GM12878 (cell line): ENCODE results near the gene DNAJC17. TPM values are rescaled to one million over a fixed set of nuclear protein-coding genes. Genes with fewer than 3 reads are reported as not detected.

Source experiments
- ATAC-seq: fragments of 200-7000 bp; cut with Tn5 transposase; 3 replicates; pipeline ENCODE4 v1.9.1; 2020; ENCODE audit warnings: mild to moderate bottlenecking, moderate library complexity
- BruUV-seq: library from RNA; stranded (reverse); fragments of 400-500 nt; replicated peaks from 2 replicates; lab custom pipeline; 2021; lab: Mats Ljungman, UMichigan
- CTCF ChIA-PET: fragments of 300-600 bp; sonication (Branson Sonifier 250); formaldehyde crosslinking; extraction: SDS; loops from one replicate; lab custom pipeline; 2021; ENCODE audit warnings: inconsistent platforms; lab: Yijun Ruan, JAX
- POLR2A ChIA-PET: fragments of 350-600 bp; formaldehyde crosslinking; extraction: SDS; loops from one replicate; lab custom pipeline; 2021; ENCODE audit warnings: inconsistent platforms; lab: Charles Lee
- RAD21 ChIA-PET: fragments of 300-600 bp; sonication (Branson Sonifier 250); formaldehyde crosslinking; loops from one replicate; lab custom pipeline; 2023; ENCODE audit warnings: antibody characterized with exemption; ENCODE audit not compliant: unreplicated experiment; lab: Charles Lee
- SMC1A ChIA-PET: fragments of 300-600 bp; sonication (Branson Sonifier 250); formaldehyde crosslinking; loops from one replicate; lab custom pipeline; 2023; ENCODE audit not compliant: unreplicated experiment, uncharacterized antibody; lab: Charles Lee
- DNase-seq: peaks from one replicate; pipeline ENCODE4 v3.0.0-alpha.2; 2011; ENCODE audit warnings: low read depth, low spot score
- FAIRE-seq: peaks from 3 replicates; lab custom pipeline; 2011; peaks lifted over from hg19 to GRCh38; lab: Jason Lieb, UNC
- H2AFZ ChIP-seq: 2 replicates; pipeline ENCODE4 v1.6.0; 2011; ENCODE audit warnings: low read depth, low read length, control low read depth; ENCODE audit not compliant: control insufficient read depth
- H3K27ac ChIP-seq: 2 replicates; pipeline ENCODE4 v1.5.1; 2011; ENCODE audit warnings: control low read depth; ENCODE audit not compliant: control insufficient read depth, insufficient read depth
- H3K27me3 ChIP-seq, 2 experiments: replicated peaks in 1 of 2; 2 replicates each; pipeline versions ENCODE4 v1.6.0 to v1.6.1; 2011; ENCODE audit warnings: low read length in 1 of 2; ENCODE audit not compliant: control insufficient read depth in 2 of 2, insufficient read depth in 2 of 2
- H3K36me3 ChIP-seq, 2 experiments: 2 replicates each; pipeline ENCODE4 v1.5.1; 2011; ENCODE audit warnings: low read length in 1 of 2; ENCODE audit not compliant: control insufficient read depth in 2 of 2, insufficient read depth in 2 of 2
- H3K4me1 ChIP-seq: 2 replicates; pipeline ENCODE4 v1.6.1; 2011; ENCODE audit warnings: mild to moderate bottlenecking, low read length, moderate library complexity, mixed read lengths; ENCODE audit not compliant: control insufficient read depth, insufficient read depth
- H3K4me2 ChIP-seq: 2 replicates; pipeline ENCODE4 v1.6.0; 2011; ENCODE audit warnings: control low read depth; ENCODE audit not compliant: control insufficient read depth, insufficient read depth
- H3K4me3 ChIP-seq: fragments of 200-600 bp; sonication (generic); 2 replicates; pipeline ENCODE4 v1.5.1; 2016
- H3K79me2 ChIP-seq: 2 replicates; pipeline ENCODE4 v1.6.0; 2011; ENCODE audit warnings: low read length; ENCODE audit not compliant: control insufficient read depth, insufficient read depth
- H3K9ac ChIP-seq: 2 replicates; pipeline ENCODE4 v1.8.0; 2011; ENCODE audit warnings: low read length, control low read depth, mixed read lengths; ENCODE audit not compliant: control insufficient read depth, insufficient read depth
- H3K9me3 ChIP-seq: replicated peaks from 3 replicates; pipeline ENCODE4 v1.5.1; 2011; ENCODE audit warnings: mild to moderate bottlenecking, low read length; ENCODE audit not compliant: control insufficient read depth, insufficient read depth
- H4K20me1 ChIP-seq: 2 replicates; pipeline ENCODE4 v1.6.0; 2011; ENCODE audit not compliant: control insufficient read depth, insufficient read depth
- IRF5 ChIP-seq: fragments of 450-650 bp; IDR thresholded peaks from 2 replicates; pipeline ENCODE4 v1.6.1; 2017; ENCODE audit warnings: borderline replicate concordance
- ZNF274 ChIP-seq: IDR thresholded peaks from one replicate; pipeline ENCODE4 v1.8.0; 2011; ENCODE audit not compliant: insufficient read length, insufficient read depth
- WGBS: methylation state at CpG from one replicate; pipeline ENCODE4 v1.1.6; 2016; ENCODE audit warnings: low lambda C conversion rate; ENCODE audit not compliant: insufficient replicate concordance, insufficient coverage; ENCODE audit errors: missing lambda C conversion rate; 5-methylcytosine and 5-hydroxymethylcytosine counted together
- in situ Hi-C: fragments of 300-500 bp; cut with MboI; formaldehyde crosslinking; loops from 9 replicates; pipeline ENCODE4 v1.14.3; 2018; ENCODE audit warnings: mixed read lengths
- intact Hi-C: fragments of 100-400 bp; cut with micrococcal nuclease; formaldehyde crosslinking; loops from one replicate; pipeline ENCODE4 v1.14.2; 2022; ENCODE audit not compliant: unreplicated experiment
- polyA plus RNA-seq, 11 experiments: library from polyadenylated mRNA; depleted of rRNA in 4 of 11; unstranded in 6 of 11; stranded (reverse) in 5 of 11; fragments of >200 nt; fragmentation: Nextera tagmentation in 4 of 11; fragmentation: Illumina TruSeq in 1 of 11; extraction: Ambion mirVana in 4 of 11; extraction: Trizol in 1 of 11; gene quantifications; 1 replicate in 1 of 11; 2 replicates in 10 of 11; pipeline versions ENCODE4 v1.2.1 to v1.2.3, GENCODE V29; 2011 to 2016; ENCODE audit warnings: inconsistent platforms in 2 of 11, missing spikeins in 2 of 11, low read depth in 1 of 11
- total RNA-seq, 4 experiments: library from RNA; depleted of rRNA in 3 of 4; stranded (reverse); fragments of >200 nt in 3 of 4; fragmentation: Illumina TruSeq in 1 of 4; extraction: Trizol in 1 of 4; gene quantifications; 2 replicates each; pipeline versions ENCODE4 v1.2.1 to v1.2.3, GENCODE V29; 2013 to 2021

DNAJC17 gene
- total and polyA plus RNA-seq, 10 of the 15 experiments (the other 5 are each of a cell fraction or from before 2014, with no cell fraction given) = 6.1 to 62.8 (median 45.4) TPM

GRCh38 chr15:40749151-40749630, 58.1 kb downstream of the DNAJC17 start:
- no peak for TF ChIP-seq IRF5
- no peak for TF ChIP-seq ZNF274
- TF ChIP-seq, all 136 proteins: peak for 0

More at GRCh38 chr15:40749151-40749630, 58.1 kb downstream of the DNAJC17 start:
- Histone ChIP-seq H3K9ac (no peak overlapping the region), H3K27me3 (no peaks in the 10 kb centered on the region), H3K4me2 (no peak overlapping the region), H3K4me1 (peaks cover 3% of the 10 kb centered on the region), H3K9me3 (no peaks in the 10 kb centered on the region), H3K36me3 (peaks cover 16 to 17% of the 10 kb centered on the region in 2 experiments), H2AFZ (no peak overlapping the region), H3K27ac (no peak overlapping the region), H4K20me1 (no peaks in the 10 kb centered on the region), H3K79me2 (peaks cover 13% of the 10 kb centered on the region), H3K4me3 (no peak overlapping the region)
- DNase-seq (no peak), ATAC-seq (no peak), FAIRE-seq (no peak)
- in situ Hi-C loops (no loop called here), intact Hi-C loops (loop anchor here (5.0 kb wide), 1 partner anchor 33 kb away; no protein-coding TSS in a partner anchor)
- SMC1A ChIA-PET = interaction anchor here (1.1 kb wide), 1 partner anchor 36 kb away, joined by 5 read pairs; no protein-coding TSS in a partner anchor
- RAD21 ChIA-PET = no interaction called here
- 100% methylated on average over 4 of the region's 4 CpGs for WGBS
- POLR2A ChIA-PET = no interaction called here
- BruUV-seq = no TSS peak
- CTCF ChIA-PET = interaction anchor here (1.1 to 3.5 kb wide), 2 partner anchors 33 to 36 kb away, joined by 3 to 20 read pairs; no protein-coding TSS in a partner anchor
